TTC549 (cell line): ENCODE measurements around the gene BLACAT1.
"Not testable (repeated sequence)": the region's sequence is repeated elsewhere in the genome, so short reads cannot be mapped to it uniquely, and the experiment has no call there.

Source experiments
- FAIRE-seq: peaks from 2 replicates; lab custom pipeline; 2012; peaks lifted over from hg19 to GRCh38; lab: Jason Lieb, UNC

BLACAT1 gene

GRCh38 chr1:205483372-205483771 is 27.5 kb upstream of the BLACAT1 start:
- FAIRE-seq, result no peak

DNA sequence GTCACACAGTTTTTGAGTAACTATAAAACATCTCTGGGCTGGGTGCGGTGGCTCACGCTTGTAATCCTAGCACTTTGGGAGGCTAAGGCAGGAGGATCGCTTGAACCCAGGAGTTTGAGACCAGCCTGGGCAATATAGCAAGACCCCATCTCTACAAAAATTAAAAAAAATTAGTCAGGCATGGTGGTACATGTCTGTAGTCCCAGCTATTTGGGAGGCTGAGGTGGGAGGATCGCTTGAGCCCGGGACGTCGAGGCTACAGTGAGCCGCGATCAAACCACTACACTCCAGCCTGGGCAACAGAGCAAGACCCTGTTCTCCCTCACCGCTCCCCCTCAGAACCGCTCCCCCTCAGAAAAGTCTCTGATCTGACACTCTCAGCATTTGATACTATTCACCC is 26.7 kb upstream of the BLACAT1 start:
- FAIRE-seq, result not testable (repeated sequence)

GRCh38 chr1:205481629-205482151 is 25.8 kb upstream of the BLACAT1 start:
- no peak for FAIRE-seq

- no peak for FAIRE-seq
These were observed 25.4 kb upstream of the BLACAT1 start for GRCh38 chr1:205481218-205481617.

- no peak for FAIRE-seq
These were observed 24.6 kb upstream of the BLACAT1 start for GRCh38 chr1:205480349-205480985.

DNA sequence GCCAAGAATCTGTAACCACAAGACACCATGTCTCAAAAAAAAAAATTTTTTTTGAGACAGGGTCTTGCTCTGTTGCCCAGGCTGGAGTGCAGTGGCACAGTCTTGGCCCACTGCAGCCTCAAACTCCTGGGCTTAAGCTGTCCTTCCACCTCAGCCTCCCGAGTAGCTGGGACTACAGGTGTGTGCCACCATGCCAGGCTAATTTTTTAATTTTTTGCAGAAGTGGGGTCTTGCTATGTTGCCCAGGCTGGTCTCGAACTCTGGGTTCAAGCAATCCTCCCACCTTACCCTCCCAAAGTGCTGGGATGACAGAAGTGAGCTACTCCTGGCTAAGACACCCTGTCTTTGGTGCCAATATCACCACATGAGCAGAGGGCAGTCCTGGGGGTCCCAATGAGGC is 23.1 kb upstream of the BLACAT1 start:
- FAIRE-seq, result not testable (repeated sequence)

DNA sequence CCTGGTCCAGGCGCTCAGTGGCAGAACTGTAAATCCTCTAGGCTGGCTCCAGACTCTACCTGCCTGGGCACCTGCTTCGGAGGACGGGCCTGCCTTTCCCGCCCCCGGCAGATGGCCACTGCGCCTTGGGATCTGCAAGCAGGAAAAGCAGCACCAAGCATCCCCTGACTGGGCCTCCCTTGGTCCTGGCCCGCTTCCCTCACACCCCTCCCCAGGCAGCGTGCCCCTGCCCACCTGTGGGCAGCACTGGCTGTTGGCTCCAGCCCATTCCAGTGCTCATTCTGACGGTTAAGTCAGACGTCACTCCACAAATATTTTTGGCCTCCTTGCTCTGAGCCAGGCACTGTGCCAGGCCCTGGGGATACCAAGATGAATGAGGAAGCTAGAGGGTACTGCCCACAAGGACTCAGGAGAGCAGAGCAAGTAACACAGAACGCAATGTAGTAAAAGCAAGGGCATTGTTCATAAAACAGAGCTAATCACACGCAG is 22.0 kb upstream of the BLACAT1 start:
- no peak for FAIRE-seq

GRCh38 chr1:205477121-205477758 is 21.4 kb upstream of the BLACAT1 start:
- no peak for FAIRE-seq

- FAIRE-seq, result no peak
These were observed 20.8 kb upstream of the BLACAT1 start for GRCh38 chr1:205476648-205477047.

- peak; percentile 67 for FAIRE-seq
These were observed 20.0 kb upstream of the BLACAT1 start for GRCh38 chr1:205475855-205476254.

DNA sequence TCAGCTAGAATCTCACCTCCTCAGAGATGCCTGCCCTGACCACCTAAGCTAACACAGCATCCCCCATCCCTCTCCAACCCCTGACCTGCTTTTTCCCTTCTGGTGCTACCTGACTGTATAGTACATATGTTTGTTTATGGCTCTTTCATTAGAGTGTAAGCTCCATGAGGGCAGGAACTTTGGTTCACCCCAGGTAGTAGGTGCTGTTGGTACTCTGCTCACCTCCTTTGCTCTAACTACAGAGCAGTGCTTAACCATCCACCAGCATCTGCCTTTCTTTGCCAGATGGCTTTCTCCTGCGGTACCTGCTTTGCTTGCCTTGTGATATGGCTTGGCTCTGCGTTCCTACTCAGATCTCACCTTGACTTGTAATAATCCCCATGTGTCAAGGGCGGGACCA is 18.7 kb upstream of the BLACAT1 start:
- no peak for FAIRE-seq

- FAIRE-seq, result no peak
These were observed 18.1 kb upstream of the BLACAT1 start for GRCh38 chr1:205473966-205474365.

- FAIRE-seq, result no peak
These were observed 17.6 kb upstream of the BLACAT1 start for GRCh38 chr1:205473475-205473874.

DNA sequence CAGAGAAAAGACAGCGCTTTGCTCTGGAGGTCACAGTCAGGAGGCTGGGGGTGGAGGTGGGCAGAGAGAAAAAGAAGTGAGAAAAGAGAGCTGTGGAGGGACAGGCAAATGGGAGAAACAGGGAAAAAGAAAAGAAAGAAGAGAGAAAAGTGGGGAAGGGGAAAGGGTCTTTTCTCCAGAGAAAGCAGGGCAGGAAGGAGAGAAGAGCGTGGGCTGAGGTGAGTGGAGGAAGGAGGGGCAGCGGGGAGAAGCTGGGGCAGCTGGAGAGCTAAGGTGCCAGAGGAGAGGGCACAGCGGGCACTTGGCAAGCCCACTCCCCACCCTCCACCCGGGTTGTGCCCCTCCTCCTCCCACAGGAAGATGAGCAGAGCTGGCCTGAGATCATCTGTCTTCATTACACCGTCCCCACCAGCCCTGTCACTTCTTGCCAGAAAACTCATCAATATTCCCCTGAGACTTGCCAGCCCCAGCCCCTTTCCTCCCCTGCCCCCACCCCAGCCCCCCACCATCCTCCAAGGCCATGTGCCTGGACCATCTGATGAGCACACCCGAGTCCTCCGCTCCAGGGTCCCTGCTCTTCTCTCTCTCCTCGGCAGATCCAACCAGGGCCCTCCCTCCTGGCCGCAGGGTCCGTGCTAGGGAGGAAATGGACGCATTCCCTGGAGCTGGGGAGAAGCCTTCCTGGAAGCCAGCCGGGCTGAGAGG is 17.0 kb upstream of the BLACAT1 start:
- no peak for FAIRE-seq

DNA sequence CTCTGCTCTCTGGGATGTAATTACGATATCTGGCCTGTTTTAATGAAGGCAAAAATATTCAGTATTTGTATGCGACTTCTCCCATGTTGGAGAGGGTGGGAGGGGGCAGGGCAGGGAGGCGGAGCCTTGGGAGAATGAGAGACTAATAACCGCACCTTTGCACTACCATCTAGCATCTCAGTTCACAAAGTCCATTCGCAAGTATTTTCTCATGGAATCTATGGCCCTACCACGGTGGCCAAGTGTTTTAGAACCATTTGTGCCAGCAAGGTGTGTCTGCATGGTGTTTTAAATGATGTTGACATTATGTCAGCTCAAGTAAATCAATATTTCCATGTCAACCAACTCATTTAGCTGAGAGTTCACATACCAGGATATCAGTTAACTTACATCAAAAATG is 14.3 kb upstream of the BLACAT1 start:
- FAIRE-seq, result no peak

DNA sequence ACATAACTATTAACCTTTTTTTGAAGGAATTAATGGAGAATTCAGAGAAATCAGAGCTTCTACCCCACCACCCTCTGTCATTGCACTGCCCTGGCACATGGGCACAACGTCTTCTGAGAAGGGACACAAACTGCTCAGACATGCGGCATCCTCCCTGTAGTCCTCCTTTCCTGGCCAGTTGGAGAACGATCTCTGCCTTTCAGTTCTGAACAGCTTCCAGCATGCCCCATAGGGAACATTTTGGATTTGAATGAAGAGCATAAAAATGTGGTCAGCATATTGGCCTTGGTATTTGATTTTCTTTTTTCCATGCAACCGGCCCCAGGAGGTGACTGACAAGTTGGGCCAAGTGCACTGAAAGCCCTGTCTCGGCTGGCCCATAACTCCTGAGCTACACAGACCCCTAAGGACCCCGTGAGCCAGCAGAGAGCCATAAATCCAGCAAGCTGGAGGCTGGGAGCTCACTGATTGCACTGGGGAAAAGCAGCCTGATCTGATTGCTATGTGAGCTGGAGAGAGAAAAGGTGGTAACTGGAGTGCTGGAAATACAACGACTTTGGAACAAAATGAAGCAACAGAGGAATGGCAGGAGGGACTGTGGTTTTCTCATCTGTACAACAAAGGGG is 10.9 kb upstream of the BLACAT1 start:
- no peak for FAIRE-seq

DNA sequence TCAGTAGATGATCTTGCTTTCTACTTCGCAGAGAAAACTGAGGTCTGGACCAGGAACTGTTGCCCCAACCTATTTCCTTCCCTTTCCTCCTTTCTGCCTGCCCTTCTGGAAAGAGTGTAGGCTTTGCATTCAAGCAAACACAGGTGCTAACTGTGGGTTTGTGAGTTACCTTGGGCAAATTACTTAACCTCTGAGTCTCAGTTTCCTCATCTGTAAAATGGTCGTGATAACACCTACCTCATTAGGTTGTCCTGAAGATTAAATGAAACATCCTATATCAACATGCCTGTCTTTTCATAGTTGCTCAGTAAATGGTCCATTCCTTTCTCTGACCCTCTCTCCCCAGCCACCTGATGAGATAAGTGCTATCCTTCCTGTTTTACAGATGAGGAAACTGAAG is 9.5 kb upstream of the BLACAT1 start:
- no peak for FAIRE-seq

DNA sequence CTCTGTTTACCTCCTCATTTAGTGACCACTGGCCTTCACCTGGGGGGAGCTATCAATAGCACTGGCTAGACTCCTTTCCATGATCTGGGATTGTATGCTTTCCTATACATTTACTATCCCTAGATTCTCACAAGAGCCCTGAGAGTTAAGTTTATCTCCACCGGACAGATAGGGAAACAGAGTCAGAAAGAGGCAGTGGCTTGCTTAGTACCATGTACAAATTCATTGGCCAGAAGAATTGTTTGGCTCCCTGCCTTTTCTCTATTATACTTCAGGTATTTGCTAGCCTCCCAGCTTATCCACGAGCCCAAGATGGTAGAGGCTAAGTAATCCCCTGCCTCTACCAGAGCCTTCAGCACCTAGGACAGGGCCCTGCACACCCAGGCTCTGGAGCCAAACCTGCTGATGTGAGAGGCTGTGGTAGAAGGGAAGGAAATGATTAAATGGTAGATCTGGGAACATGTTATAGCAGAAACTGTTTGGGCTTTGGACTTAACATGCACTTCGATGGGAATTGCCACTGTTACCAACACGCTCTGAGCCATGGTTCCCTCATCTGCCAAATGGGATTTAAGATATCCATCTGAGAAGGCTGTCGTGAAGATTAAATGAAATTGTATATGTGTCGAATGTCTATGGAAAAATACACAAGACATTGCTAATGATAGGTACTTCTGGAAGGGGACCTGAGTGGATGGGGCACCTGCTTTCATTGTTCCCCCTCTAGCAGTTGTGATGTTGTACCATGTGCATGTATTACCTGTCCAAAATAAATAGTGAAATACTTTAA is 3.1 kb upstream of the BLACAT1 start:
- FAIRE-seq, result peak; percentile 77

DNA sequence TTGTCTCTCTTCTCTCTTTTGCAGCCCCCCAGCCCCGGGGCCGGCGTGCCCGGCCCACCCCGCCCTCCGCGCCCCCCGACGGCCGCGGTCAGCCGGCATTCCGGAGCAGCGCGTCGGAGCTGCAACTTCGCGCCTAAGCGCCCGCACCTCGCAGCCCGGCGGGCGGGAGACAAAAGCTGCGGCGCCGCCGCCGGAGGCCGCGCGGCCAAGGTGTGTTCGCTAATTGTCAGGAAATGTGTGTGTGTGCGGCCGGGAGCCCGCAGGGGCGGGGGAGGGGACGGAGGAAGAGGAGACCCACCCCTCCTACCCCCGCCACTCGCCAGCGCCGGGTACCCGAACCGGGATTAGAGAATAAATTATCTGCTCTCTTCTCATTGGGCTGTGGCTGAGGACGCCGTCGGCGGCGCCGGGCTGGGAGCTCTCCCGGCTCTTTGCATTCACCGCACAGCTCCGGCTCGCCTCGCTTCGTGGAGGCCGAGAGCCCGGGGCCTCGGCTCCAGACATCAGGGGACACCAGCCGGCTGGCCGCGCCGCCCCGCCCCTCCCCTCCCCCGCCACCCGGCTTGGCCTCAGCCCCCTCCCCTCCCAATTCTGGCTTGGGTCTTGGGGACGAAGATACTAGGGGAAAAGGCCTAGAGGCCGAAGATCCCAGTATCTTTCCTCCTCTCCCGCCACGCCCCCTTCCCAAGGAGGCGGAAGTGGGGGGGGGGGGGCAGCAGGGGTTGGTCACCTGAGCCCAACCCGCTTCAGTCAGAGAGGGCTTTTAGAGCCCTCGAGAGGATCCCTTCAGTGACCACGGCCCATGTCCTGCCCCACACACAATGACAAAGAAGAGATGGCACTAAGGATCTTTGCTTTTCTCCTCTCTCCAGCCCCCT is 1.3 kb upstream of the BLACAT1 start:
- FAIRE-seq, result no peak

DNA sequence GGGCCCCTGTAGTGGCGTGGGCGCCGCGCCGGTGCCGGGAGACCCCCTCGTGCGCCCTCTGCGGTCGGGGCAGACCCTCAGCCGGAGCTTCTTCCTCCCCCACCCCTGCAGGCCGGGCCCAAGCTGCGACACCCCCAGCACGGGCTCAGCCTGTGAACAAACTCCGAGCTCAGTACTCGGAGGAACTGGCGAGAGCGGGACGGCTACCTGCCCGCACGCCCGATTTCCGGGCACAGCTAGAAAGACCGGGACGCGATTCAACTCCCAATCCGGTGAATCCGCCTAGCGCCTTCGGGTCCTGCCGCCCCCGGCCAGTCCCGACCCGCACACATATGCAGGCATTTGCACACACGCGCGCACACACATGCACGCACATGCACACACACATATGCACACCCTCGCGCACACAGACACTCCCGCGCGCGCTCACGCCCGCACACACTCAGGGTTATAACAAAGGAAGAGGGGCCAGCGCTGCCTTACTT is 580 bp upstream of the BLACAT1 start:
- no peak for FAIRE-seq

DNA sequence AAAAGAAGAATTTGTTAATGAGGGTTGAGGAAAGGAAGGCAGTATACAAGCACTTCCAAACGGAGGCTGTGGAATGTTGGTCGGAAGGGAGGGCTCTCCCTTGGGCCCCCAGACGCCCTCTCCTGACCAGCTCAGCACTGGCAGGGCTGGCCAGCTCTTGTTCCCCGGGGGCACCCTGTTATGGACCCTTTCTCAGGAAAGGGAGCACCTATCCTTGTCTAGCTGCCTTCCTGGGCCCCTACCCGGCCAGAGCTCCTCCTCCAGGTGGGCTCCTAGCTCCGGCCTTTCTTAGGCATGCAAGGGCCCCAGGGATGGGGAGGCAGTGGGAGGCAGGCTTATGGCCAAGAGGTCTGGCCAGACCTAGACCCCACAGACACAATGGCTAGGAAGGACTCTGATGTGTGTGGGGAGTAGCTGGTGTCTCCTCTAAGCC is 926 bp downstream of the BLACAT1 start:
- FAIRE-seq, result no peak
